H54 (cell line): ENCODE results near the gene RNF144B.

Experiments
- DNase-seq: peaks from one replicate; pipeline ENCODE4 v3.0.0; 2011; ENCODE audit warnings: low spot score, mixed read lengths; ENCODE audit not compliant: insufficient read length
- FAIRE-seq: peaks from 3 replicates; lab custom pipeline; 2011; peaks lifted over from hg19 to GRCh38; lab: Jason Lieb, UNC
- POLR2A ChIP-seq: IDR thresholded peaks from 2 replicates; pipeline ENCODE4 v1.6.1; 2011; ENCODE audit warnings: low read depth, mild to moderate bottlenecking, low read length

RNF144B gene

DNA sequence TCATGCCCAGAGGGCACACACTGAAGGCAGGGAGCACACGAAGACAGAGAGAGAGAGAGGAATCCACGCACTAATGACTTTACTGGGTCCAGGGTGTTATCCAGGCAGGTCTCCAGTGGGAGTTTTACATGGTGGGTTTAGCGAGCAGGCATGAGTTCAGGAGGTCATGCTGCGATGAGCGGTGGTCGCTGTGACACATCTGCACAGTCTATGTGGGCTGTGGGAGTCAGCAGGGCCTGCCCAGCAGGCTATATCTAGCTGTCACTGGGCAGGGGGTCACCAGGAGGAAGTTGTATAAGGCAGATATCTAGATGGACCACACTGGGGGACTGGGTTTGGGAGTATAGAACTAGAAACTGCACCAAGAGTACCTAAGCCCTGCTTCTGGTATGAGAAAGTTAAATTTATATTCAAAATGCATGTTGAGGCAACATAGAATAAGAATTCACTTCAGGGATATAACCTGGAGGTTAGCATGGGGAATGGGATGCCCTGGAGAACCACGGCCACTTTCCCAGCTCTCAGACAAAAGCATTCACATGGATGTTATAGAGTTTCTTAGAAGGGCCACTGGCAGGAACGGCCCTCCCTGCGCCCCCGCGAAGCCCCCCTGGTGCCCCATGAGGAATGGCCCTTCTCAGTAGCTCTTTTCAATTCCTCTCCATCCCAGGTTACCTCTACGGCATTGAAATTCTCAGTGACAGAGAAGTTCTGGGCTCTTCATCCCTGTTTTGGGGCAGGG, 113.9 kb downstream of the RNF144B start:
- TF ChIP-seq POLR2A: no peak
- DNase-seq (no peak), FAIRE-seq (no peak)

DNA sequence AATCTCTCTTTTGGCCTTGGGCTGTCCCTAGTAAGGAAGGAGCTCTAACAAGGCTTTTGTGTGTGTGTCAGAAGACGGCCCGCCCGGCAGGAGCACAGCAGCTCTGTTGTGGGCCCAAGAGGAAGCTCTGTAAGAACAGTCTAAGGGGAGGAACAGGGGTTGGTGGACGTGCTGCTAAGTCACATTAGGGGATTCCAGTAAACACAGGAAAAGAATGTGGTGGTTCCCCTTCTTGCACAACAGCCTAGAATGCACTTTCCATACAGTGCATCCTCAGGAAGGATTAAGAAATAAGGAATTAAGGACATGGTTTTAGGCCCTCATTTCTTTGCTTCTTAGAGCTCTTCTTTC, 114.5 kb downstream of the RNF144B start:
- FAIRE-seq: no peak
- no peak for DNase-seq
- TF ChIP-seq POLR2A: no peak

GRCh38 chr6:18503206-18503592, 116.0 kb downstream of the RNF144B start:
- TF ChIP-seq POLR2A: no peak
- DNase-seq: no peak
- FAIRE-seq: no peak

GRCh38 chr6:18503593-18504231, 116.6 kb downstream of the RNF144B start:
- DNase-seq (peak; percentile 18), FAIRE-seq (peak; percentile 93)
- no peak for TF ChIP-seq POLR2A

DNA sequence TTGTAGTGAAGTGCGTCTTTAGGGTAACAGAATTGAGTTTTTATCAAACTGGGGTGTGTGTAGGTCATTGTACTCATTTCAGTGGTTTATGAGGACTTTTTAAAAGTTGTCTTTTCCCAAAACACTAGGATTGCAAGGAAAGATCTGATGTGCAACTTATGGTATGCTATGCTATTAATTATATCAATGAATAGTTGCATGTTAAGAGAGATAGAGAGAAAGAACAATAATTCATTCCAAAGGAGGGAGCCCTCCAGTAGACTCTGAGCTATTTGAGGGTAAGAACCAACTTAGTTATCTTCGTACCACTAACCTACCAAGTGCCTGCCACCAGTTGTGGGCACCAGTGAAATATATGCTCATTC, 117.1 kb downstream of the RNF144B start:
- DNase-seq (no peak), FAIRE-seq (no peak)
- TF ChIP-seq POLR2A: no peak

GRCh38 chr6:18506382-18507017, 119.3 kb downstream of the RNF144B start:
- DNase-seq (no peak), FAIRE-seq (no peak)
- no peak for TF ChIP-seq POLR2A

GRCh38 chr6:18507018-18507415, 119.9 kb downstream of the RNF144B start:
- FAIRE-seq (no peak), DNase-seq (no peak)
- no peak for TF ChIP-seq POLR2A

GRCh38 chr6:18507561-18507960, 120.4 kb downstream of the RNF144B start:
- DNase-seq (no peak), FAIRE-seq (no peak)
- TF ChIP-seq POLR2A: no peak

- FAIRE-seq: no peak
These were observed 122.9 kb downstream of the RNF144B start for GRCh38 chr6:18509871-18510643.

GRCh38 chr6:18510644-18511033, 123.5 kb downstream of the RNF144B start:
- no peak for TF ChIP-seq POLR2A
- FAIRE-seq (no peak), DNase-seq (no peak)

More at GRCh38 chr6:18509871-18510643, 122.9 kb downstream of the RNF144B start:
- DNase-seq: no peak
- TF ChIP-seq POLR2A: no peak

- no peak for FAIRE-seq
- DNase-seq: no peak
- TF ChIP-seq POLR2A: no peak
These were observed 124.1 kb downstream of the RNF144B start for GRCh38 chr6:18511211-18511610.

GRCh38 chr6:18513253-18513798, 126.2 kb downstream of the RNF144B start:
- no peak for TF ChIP-seq POLR2A
- DNase-seq: no peak
- peak; percentile 20 for FAIRE-seq

DNA sequence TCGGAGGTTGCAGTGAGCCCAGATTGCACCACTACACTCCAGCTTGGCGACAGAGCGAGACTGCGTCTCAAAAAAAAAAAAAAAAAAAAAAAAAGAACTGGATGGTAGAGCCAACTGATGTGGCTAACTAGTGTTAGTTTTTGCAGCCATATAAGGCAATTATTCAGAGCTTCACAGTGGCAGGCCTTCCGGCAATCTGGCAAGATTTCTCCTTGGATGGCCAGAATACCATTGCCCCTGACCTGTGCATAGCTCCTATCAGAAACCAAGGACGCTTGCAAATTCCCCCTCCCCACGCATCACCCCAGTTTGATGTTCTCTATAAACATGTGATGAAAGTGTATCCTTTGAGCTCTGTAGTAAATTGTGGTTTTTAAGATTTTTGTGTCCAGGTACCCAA, 127.0 kb downstream of the RNF144B start:
- FAIRE-seq (no peak), DNase-seq (no peak)
- no peak for TF ChIP-seq POLR2A

DNA sequence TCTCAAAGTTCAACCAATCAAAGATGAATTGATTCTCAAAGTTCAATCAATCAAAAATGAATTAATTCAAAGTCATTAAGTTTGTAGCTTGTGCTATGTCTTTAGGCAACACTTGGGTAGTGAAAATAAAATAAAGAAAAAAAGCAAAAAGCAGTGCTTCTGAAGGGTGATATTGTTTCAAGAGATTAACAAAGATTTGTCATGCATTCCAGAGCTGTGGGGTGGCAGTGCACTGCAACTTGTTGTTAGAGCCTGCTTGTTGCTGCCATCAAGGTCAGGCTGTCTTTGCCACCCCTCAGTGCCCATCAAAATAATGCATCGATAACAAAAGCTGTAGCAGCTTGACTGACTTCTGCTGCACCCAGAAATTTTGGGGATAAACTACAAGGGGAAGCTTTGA, 128.6 kb downstream of the RNF144B start:
- no peak for TF ChIP-seq POLR2A
- FAIRE-seq (peak; percentile 87), DNase-seq (peak; percentile 15)
